Adrenal gland (tissue), 12 donors: ENCODE data around the gene ISX. TPM values are rescaled to one million over a fixed set of nuclear protein-coding genes. Genes with fewer than 3 reads are reported as not detected.

ENCODE experiments used
- DNase-seq, 7 donors: peaks; one replicate each; pipeline ENCODE4 v3.0.0-alpha.2; 2019 to 2020
- H3K27ac ChIP-seq, 5 donors: fragments of 200-600 bp; sonication (generic) in 4 of 5; 1 replicate in 3 of 5; 2 replicates in 2 of 5; pipeline versions ENCODE4 v1.5.1 to v1.8.0; 2016 to 2020; ENCODE audit warnings: mild to moderate bottlenecking in 1 of 5
- H3K27me3 ChIP-seq: fragments of 200-600 bp; 2 replicates; pipeline ENCODE4 v1.8.0; 2021
- H3K36me3 ChIP-seq, 2 donors: fragments of 200-600 bp; replicated peaks in 1 of 2; 1 replicate in 1 of 2; 2 replicates in 1 of 2; pipeline versions ENCODE4 v1.5.1 to v1.8.0; 2018 to 2022
- H3K4me1 ChIP-seq, 2 donors: fragments of 200-600 bp; replicated peaks in 1 of 2; 1 replicate in 1 of 2; 2 replicates in 1 of 2; pipeline versions ENCODE4 v1.5.1 to v1.8.0; 2018 to 2021
- H3K4me3 ChIP-seq, 4 donors: fragments of 200-600 bp; sonication (generic) in 3 of 4; one replicate each; pipeline ENCODE4 v1.5.1; 2016 to 2018
- H3K9me3 ChIP-seq, 3 donors: fragments of 200-600 bp; sonication (generic) in 1 of 3; replicated peaks in 1 of 3; 1 replicate in 2 of 3; 2 replicates in 1 of 3; pipeline versions ENCODE4 v1.5.1 to v1.8.0; 2016 to 2021
- POLR2A ChIP-seq, 2 donors: fragments of 450-650 bp; IDR thresholded peaks; one replicate each; pipeline ENCODE4 v1.6.1; 2017; ENCODE audit warnings: antibody characterized with exemption in 2 of 2, mild to moderate bottlenecking in 2 of 2, moderate library complexity in 1 of 2
- WGBS, 4 donors: extraction: QIAGEN DNeasy Blood & Tissue Kit in 2 of 4; methylation state at CpG; one replicate each; pipeline versions ENCODE4 v1.1.5 to v1.1.7; 2013 to 2017; 5-methylcytosine and 5-hydroxymethylcytosine counted together
- intact Hi-C, 2 donors: fragments of 100-400 bp; cut with DNase I; formaldehyde crosslinking; loops; one replicate each; pipeline versions ENCODE4 v1.14.1 to v1.15.0; 2022 to 2023
- polyA plus RNA-seq, 3 donors: library from polyadenylated mRNA; stranded (reverse); fragments of 200-250 nt in 2 of 3; fragments of 350-450 nt in 1 of 3; fragmentation: Illumina TruSeq in 1 of 3; extraction: RNeasy Lipid Tissue Mini Kit (QIAGEN cat#74804) in 1 of 3; gene quantifications; one replicate each; pipeline ENCODE4 v1.2.3, GENCODE V29; 2013 to 2014
- total RNA-seq, 9 donors: library from RNA; depleted of rRNA in 4 of 9; stranded (reverse); fragments of >200 nt in 4 of 9; fragments of 120-200 nt in 1 of 9; fragmentation: NEBNext Ultra II Directional in 1 of 9; extraction: Animal tissue kit (Norgen Biotek cat#: 25700) in 1 of 9; gene quantifications; one replicate each; pipeline versions ENCODE4 v1.1.0 to v1.2.4, GENCODE V29; 2013 to 2023
- TF ChIP-seq, protein P1 (sequence below), 6 experiments: fragments of 450-650 bp in 4 of 6; fragments of 200-600 bp in 2 of 6; sonication (generic) in 1 of 6; IDR thresholded peaks; 1 replicate in 5 of 6; 2 replicates in 1 of 6; pipeline versions ENCODE4 v1.5.1 to v1.8.0; 2016 to 2021; ENCODE audit warnings: antibody characterized with exemption in 6 of 6, mild to moderate bottlenecking in 2 of 6, moderate library complexity in 1 of 6
- donor health status: healthy with polysubstance abuse.
- donor health status: Bipolar disorder and iron deficiency.
- donor health status: DM: yes; HTN: yes; CAD: no.
- donor health status: DM: no; HTN: no; CAD: no.
- donor health status: DM: no; HTN: no; CAD: no.
- donor health status: DM: yes; HTN: yes; CAD: no.

The ISX gene
- total and polyA plus RNA-seq, 12 donors = 0.08 TPM; not detected in 11

DNA sequence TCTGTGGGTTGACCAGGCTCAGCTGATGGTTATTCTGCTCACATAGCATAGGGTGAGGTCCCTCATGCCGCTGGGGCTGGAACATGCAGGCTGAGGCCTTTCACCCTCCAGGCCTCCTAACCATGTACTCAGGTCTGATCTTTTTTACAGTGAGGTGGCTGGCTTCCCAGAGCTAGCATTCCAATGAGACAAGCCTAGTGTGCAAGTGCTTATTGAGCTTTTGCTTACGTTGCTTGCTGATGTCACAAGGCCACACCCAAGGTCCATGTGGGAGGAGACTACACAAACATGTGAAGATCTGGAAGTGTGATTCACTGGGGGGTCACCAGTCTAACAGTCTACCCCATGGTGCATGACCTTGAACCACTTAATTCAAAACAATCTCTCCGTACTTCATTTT, 33.9 kb downstream of the ISX start:
- Histone ChIP-seq H3K27me3 (peaks cover 5% of the 10 kb centered on the region), H3K36me3 (no peaks in the 10 kb centered on the region), H3K9me3 (no peaks in the 10 kb centered on the region), H3K4me3 (no peak overlapping the region), H3K27ac (no peak overlapping the region), H3K4me1 (no peaks in the 10 kb centered on the region)
- WGBS, 4 donors = 55 to 66% (median 62%) methylated on average over 3 of the region's 3 CpGs
- DNase-seq = no peak
- intact Hi-C loops = no loop called here
- TF ChIP-seq, protein P1, sequence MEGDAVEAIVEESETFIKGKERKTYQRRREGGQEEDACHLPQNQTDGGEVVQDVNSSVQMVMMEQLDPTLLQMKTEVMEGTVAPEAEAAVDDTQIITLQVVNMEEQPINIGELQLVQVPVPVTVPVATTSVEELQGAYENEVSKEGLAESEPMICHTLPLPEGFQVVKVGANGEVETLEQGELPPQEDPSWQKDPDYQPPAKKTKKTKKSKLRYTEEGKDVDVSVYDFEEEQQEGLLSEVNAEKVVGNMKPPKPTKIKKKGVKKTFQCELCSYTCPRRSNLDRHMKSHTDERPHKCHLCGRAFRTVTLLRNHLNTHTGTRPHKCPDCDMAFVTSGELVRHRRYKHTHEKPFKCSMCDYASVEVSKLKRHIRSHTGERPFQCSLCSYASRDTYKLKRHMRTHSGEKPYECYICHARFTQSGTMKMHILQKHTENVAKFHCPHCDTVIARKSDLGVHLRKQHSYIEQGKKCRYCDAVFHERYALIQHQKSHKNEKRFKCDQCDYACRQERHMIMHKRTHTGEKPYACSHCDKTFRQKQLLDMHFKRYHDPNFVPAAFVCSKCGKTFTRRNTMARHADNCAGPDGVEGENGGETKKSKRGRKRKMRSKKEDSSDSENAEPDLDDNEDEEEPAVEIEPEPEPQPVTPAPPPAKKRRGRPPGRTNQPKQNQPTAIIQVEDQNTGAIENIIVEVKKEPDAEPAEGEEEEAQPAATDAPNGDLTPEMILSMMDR (IDR thresholded peaks at IDR 0.05) = no peak

GRCh38 chr22:35102663-35103062, 36.7 kb downstream of the ISX start:
- 55 to 58% (median 56%) methylated on average over 5 of the region's 5 CpGs for WGBS, 4 donors
- Histone ChIP-seq H3K27ac (no peak overlapping the region), H3K9me3 (no peaks in the 10 kb centered on the region), H3K4me1 (no peaks in the 10 kb centered on the region), H3K27me3 (peaks cover under 1% of the 10 kb centered on the region), H3K36me3 (no peaks in the 10 kb centered on the region), H3K4me3 (no peak overlapping the region)
- no peak for TF ChIP-seq POLR2A (IDR thresholded peaks at IDR 0.05)
- TF ChIP-seq, protein P1 (IDR thresholded peaks at IDR 0.05) = no peak
- DNase-seq = no peak
- intact Hi-C loops = no loop called here

DNA sequence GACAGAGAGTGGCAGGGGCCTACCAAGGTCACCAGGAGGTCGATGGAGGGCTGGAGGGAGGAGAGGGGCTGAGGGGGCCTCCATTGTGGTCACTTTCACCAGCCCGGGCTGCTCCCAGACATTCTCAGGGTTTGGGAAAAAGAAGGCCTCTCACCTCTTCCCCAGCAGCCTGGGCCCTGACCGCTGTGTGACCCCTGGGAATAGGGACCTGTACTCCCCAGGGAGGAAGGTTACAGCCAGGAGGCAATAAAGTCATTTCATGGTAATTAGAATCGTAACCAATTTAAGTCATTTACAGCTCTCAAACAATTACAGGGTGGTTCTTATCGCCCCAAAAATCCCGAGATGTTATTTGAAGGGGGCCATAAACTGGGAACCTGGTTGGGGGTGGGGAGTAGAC, 37.8 kb downstream of the ISX start:
- no peak overlapping the region for H3K27ac ChIP-seq
- H3K36me3 ChIP-seq = no peaks in the 10 kb centered on the region
- DNase-seq = no peak
- intact Hi-C loops = no loop called here
- no peaks in the 10 kb centered on the region for H3K4me1 ChIP-seq
- no peak for TF ChIP-seq POLR2A (IDR thresholded peaks at IDR 0.05)
- TF ChIP-seq, protein P1 (IDR thresholded peaks at IDR 0.05) = no peak
- H3K4me3 ChIP-seq = no peak overlapping the region
- H3K27me3 ChIP-seq = peaks cover 4% of the 10 kb centered on the region
- 42 to 56% (median 46%) methylated on average over 6 of the region's 6 CpGs for WGBS, 4 donors
- no peaks in the 10 kb centered on the region for H3K9me3 ChIP-seq

GRCh38 chr22:35104491-35104890, 38.5 kb downstream of the ISX start:
- WGBS, 4 donors = 64 to 79% (median 74%) methylated on average over 11 of the region's 11 CpGs
- Histone ChIP-seq H3K36me3 (no peaks in the 10 kb centered on the region), H3K9me3 (no peaks in the 10 kb centered on the region), H3K27ac (no peak overlapping the region), H3K4me3 (no peak overlapping the region), H3K27me3 (peaks cover 7% of the 10 kb centered on the region), H3K4me1 (no peaks in the 10 kb centered on the region)
- intact Hi-C loops = no loop called here
- TF ChIP-seq, protein P1 (IDR thresholded peaks at IDR 0.05) = no peak
- no peak for TF ChIP-seq POLR2A (IDR thresholded peaks at IDR 0.05)
- DNase-seq = no peak
